ENCODE results near the gene INKA1.
A peak's percentile ranks its signal among the peaks of the same experiment; 100 is the strongest.

INKA1 gene

GRCh38 chr3:49786357-49787181, 16.5 kb upstream of the INKA1 start, which contains the start of gene IP6K1:
IP6K1 (minus strand) TSS chr3:49786542; CDS start chr3:49748040, 38,502 bp downstream.
- peak; percentile 100 for DNase-seq (ENCODE audit: low spot score)

GRCh38 chr3:49787182-49787464, 15.9 kb upstream of the INKA1 start:
- no peak for DNase-seq (ENCODE audit: low spot score)

GRCh38 chr3:49787536-49787935, 15.5 kb upstream of the INKA1 start:
- DNase-seq (ENCODE audit: low spot score), result no peak

GRCh38 chr3:49788056-49788455, 15.0 kb upstream of the INKA1 start:
- DNase-seq (ENCODE audit: low spot score), result no peak

- DNase-seq (ENCODE audit: low spot score), result no peak
These were observed 12.2 kb upstream of the INKA1 start for GRCh38 chr3:49790626-49791411.

GRCh38 chr3:49791571-49791970, 11.5 kb upstream of the INKA1 start:
- no peak for DNase-seq (ENCODE audit: low spot score)

- DNase-seq (ENCODE audit: low spot score), result no peak
These were observed 10.5 kb upstream of the INKA1 start for GRCh38 chr3:49792371-49793150.

- DNase-seq (ENCODE audit: low spot score), result no peak
These were observed 9.5 kb upstream of the INKA1 start for GRCh38 chr3:49793486-49794085.

GRCh38 chr3:49794431-49794830, 8.6 kb upstream of the INKA1 start:
- no peak for DNase-seq (ENCODE audit: low spot score)

- DNase-seq (ENCODE audit: low spot score), result no peak
These were observed 7.8 kb upstream of the INKA1 start for GRCh38 chr3:49794926-49795905.

- DNase-seq (ENCODE audit: low spot score), result no peak
These were observed 4.0 kb upstream of the INKA1 start for GRCh38 chr3:49799105-49799504.

- peak; percentile 33 for DNase-seq (ENCODE audit: low spot score)
These were observed 3.3 kb upstream of the INKA1 start, which contains the start of gene CDHR4 for GRCh38 chr3:49799761-49800160. CDHR4 (minus strand) TSS chr3:49799873; CDS start chr3:49799812, 61 bp downstream.

- no peak for DNase-seq (ENCODE audit: low spot score)
These were observed 1.9 kb upstream of the INKA1 start for GRCh38 chr3:49801160-49801559.

GRCh38 chr3:49803465-49804140, 542 bp downstream of the INKA1 start:
- peak; percentile 31 for DNase-seq (ENCODE audit: low spot score)

- no peak for DNase-seq (ENCODE audit: low spot score)
These were observed 1.3 kb downstream of the INKA1 start for GRCh38 chr3:49804141-49805041.

GRCh38 chr3:49805367-49805782, 2.3 kb downstream of the INKA1 start:
- DNase-seq (ENCODE audit: low spot score), result no peak

- no peak for DNase-seq (ENCODE audit: low spot score)
These were observed 3.0 kb downstream of the INKA1 start for GRCh38 chr3:49805897-49806701.

- DNase-seq (ENCODE audit: low spot score), result no peak
These were observed 3.8 kb downstream of the INKA1 start for GRCh38 chr3:49806850-49807249.
